Mesenchymal stem cell (in vitro differentiated cells and primary cell): ENCODE data around the gene ITSN1.
"Not testable (repeated sequence)": the region's sequence is repeated elsewhere in the genome, so short reads cannot be mapped to it uniquely, and the experiment has no call there.

Experiments
- DNase-seq: peaks from one replicate; pipeline ENCODE4 v3.0.0-alpha.2; 2013
- H2AFZ ChIP-seq: one replicate; pipeline ENCODE4 v1.6.1; 2013; ENCODE audit warnings: low read depth, mild to moderate bottlenecking, control low read depth, inconsistent platforms, low read length, moderate library complexity
- H2AK5ac ChIP-seq: 2 replicates; pipeline ENCODE4 v1.6.1; 2013; ENCODE audit warnings: low read length, moderate library complexity, mild to moderate bottlenecking, inconsistent platforms; ENCODE audit not compliant: severe bottlenecking
- H2BK120ac ChIP-seq: one replicate; pipeline ENCODE4 v1.6.1; 2013; ENCODE audit warnings: low read depth, mild to moderate bottlenecking, inconsistent platforms, low read length, moderate library complexity
- H2BK12ac ChIP-seq, 2 experiments: one replicate each; pipeline ENCODE4 v1.6.1; 2013; ENCODE audit warnings: inconsistent platforms in 2 of 2, low read length in 2 of 2, mild to moderate bottlenecking in 2 of 2, moderate library complexity in 2 of 2, control low read depth in 1 of 2
- H2BK15ac ChIP-seq: one replicate; pipeline ENCODE4 v1.6.1; 2013; ENCODE audit warnings: mild to moderate bottlenecking, low read depth, inconsistent platforms; ENCODE audit not compliant: poor library complexity, severe bottlenecking
- H2BK5ac ChIP-seq: 2 replicates; pipeline ENCODE4 v1.6.1; 2013; ENCODE audit warnings: low read depth, mild to moderate bottlenecking, low read length, control low read depth, inconsistent platforms; ENCODE audit not compliant: poor library complexity, severe bottlenecking
- H3K14ac ChIP-seq, 2 experiments: one replicate each; pipeline ENCODE4 v1.6.1; 2013; ENCODE audit warnings: inconsistent platforms in 2 of 2, low read length in 2 of 2, control low read depth in 1 of 2, mild to moderate bottlenecking in 1 of 2, moderate library complexity in 1 of 2
- H3K18ac ChIP-seq, 2 experiments: one replicate each; pipeline ENCODE4 v1.6.1; 2013; ENCODE audit warnings: inconsistent platforms in 2 of 2, low read length in 2 of 2, control low read depth in 1 of 2, low read depth in 1 of 2, mild to moderate bottlenecking in 1 of 2
- H3K23ac ChIP-seq, 2 experiments: one replicate each; pipeline ENCODE4 v1.6.1; 2013; ENCODE audit warnings: inconsistent platforms in 2 of 2, low read length in 2 of 2, mild to moderate bottlenecking in 2 of 2, moderate library complexity in 2 of 2, control low read depth in 1 of 2
- H3K27ac ChIP-seq: 2 replicates; pipeline ENCODE4 v1.5.1; 2013; ENCODE audit warnings: mild to moderate bottlenecking, moderate library complexity, low read length, control low read depth, inconsistent platforms; ENCODE audit not compliant: poor library complexity, severe bottlenecking
- H3K27me3 ChIP-seq, 2 experiments: 2 replicates each; pipeline versions ENCODE4 v1.6.1 to v1.7.0; 2013; ENCODE audit warnings: low read length in 2 of 2, mild to moderate bottlenecking in 2 of 2, moderate library complexity in 2 of 2, control low read depth in 1 of 2, inconsistent platforms in 1 of 2; ENCODE audit not compliant: control insufficient read depth in 1 of 2, insufficient read depth in 1 of 2
- H3K36me3 ChIP-seq, 2 experiments: 2 replicates each; pipeline versions ENCODE4 v1.6.1 to v1.7.0; 2013; ENCODE audit warnings: low read length in 2 of 2, control low read depth in 1 of 2, inconsistent platforms in 1 of 2, low read depth in 1 of 2, mild to moderate bottlenecking in 1 of 2; ENCODE audit not compliant: insufficient read depth in 2 of 2, control insufficient read depth in 1 of 2
- H3K4ac ChIP-seq, 2 experiments: one replicate each; pipeline ENCODE4 v1.6.1; 2013; ENCODE audit warnings: inconsistent platforms in 2 of 2, low read length in 2 of 2, mild to moderate bottlenecking in 2 of 2, moderate library complexity in 2 of 2, control low read depth in 1 of 2, low read depth in 1 of 2
- H3K4me1 ChIP-seq: 2 replicates; pipeline ENCODE4 v1.6.1; 2013; ENCODE audit warnings: low read depth, low read length, control low read depth; ENCODE audit not compliant: control insufficient read depth, insufficient read depth
- H3K4me2 ChIP-seq: 2 replicates; pipeline ENCODE4 v1.6.1; 2013; ENCODE audit warnings: low read length, mild to moderate bottlenecking, inconsistent platforms; ENCODE audit not compliant: poor library complexity, severe bottlenecking
- H3K4me3 ChIP-seq, 2 experiments: 2 replicates each; pipeline versions ENCODE4 v1.5.1 to v1.7.0; 2013; ENCODE audit warnings: low read length in 2 of 2, mild to moderate bottlenecking in 2 of 2, control low read depth in 1 of 2, low read depth in 1 of 2; ENCODE audit not compliant: insufficient read depth in 1 of 2
- H3K79me1 ChIP-seq: replicated peaks from 2 replicates; pipeline ENCODE4 v1.6.1; 2013; ENCODE audit warnings: mild to moderate bottlenecking, control low read depth, low read length, inconsistent platforms; ENCODE audit not compliant: poor library complexity, severe bottlenecking
- H3K9ac ChIP-seq: 2 replicates; pipeline ENCODE4 v1.7.0; 2013; ENCODE audit warnings: mild to moderate bottlenecking, low read length, moderate library complexity
- H3K9me3 ChIP-seq: 2 replicates; pipeline ENCODE4 v1.7.0; 2013; ENCODE audit warnings: mild to moderate bottlenecking, low read length; ENCODE audit not compliant: control insufficient read depth
- H4K8ac ChIP-seq: one replicate; pipeline ENCODE4 v1.6.1; 2013; ENCODE audit warnings: inconsistent platforms, mild to moderate bottlenecking, low read length, moderate library complexity
- H4K91ac ChIP-seq: one replicate; pipeline ENCODE4 v1.6.1; 2013; ENCODE audit warnings: mild to moderate bottlenecking, low read length, inconsistent platforms
- WGBS: methylation state at CpG from one replicate; pipeline ENCODE4 v1.1.7; 2013; ENCODE audit warnings: mixed read lengths; 5-methylcytosine and 5-hydroxymethylcytosine counted together

Gene ITSN1

GRCh38 chr21:33626151-33626550, 16.1 kb upstream of the ITSN1 start:
- H3K9ac ChIP-seq, H3K4me1 ChIP-seq, H3K27ac ChIP-seq, H2AFZ ChIP-seq, H4K91ac ChIP-seq, H3K9me3 ChIP-seq, H4K8ac ChIP-seq, H3K4me2 ChIP-seq, H3K18ac ChIP-seq, H2BK12ac ChIP-seq, H3K4me3 ChIP-seq, H3K4ac ChIP-seq, H2AK5ac ChIP-seq, DNase-seq, H2BK15ac ChIP-seq, H3K23ac ChIP-seq, H2BK5ac ChIP-seq, H3K14ac ChIP-seq, H2BK120ac ChIP-seq, H3K27me3 ChIP-seq: not testable (repeated sequence)
- 95% methylated on average over 7 of the region's 7 CpGs for WGBS
- Histone ChIP-seq H3K36me3 (peaks cover 23 to 60% of the 10 kb centered on the region in 2 experiments), H3K79me1 (peaks cover 23% of the 10 kb centered on the region)

- WGBS: 96% methylated on average over 2 of the region's 2 CpGs
- no peak overlapping the region for H2BK15ac ChIP-seq
- H4K8ac ChIP-seq: no peak overlapping the region
- no peak overlapping the region for H3K4me3 ChIP-seq
- no peak overlapping the region for H3K23ac ChIP-seq
- H2AFZ ChIP-seq: no peak overlapping the region
- no peak overlapping the region for H3K9ac ChIP-seq
- DNase-seq: no peak
- H3K4me2 ChIP-seq: no peak overlapping the region
- no peak overlapping the region for H3K27ac ChIP-seq
- peaks cover 7 to 41% of the 10 kb centered on the region in 2 experiments for H3K36me3 ChIP-seq
- H3K14ac ChIP-seq: no peak overlapping the region
- H3K4ac ChIP-seq: no peak overlapping the region
- no peak overlapping the region for H4K91ac ChIP-seq
- no peaks in the 10 kb centered on the region for H3K27me3 ChIP-seq
- H2BK12ac ChIP-seq: no peak overlapping the region
- H3K79me1 ChIP-seq: peaks cover 6% of the 10 kb centered on the region
- H2BK5ac ChIP-seq: no peak overlapping the region
- no peak overlapping the region for H3K18ac ChIP-seq
- no peaks in the 10 kb centered on the region for H3K9me3 ChIP-seq
- no peaks in the 10 kb centered on the region for H3K4me1 ChIP-seq
- no peak overlapping the region for H2AK5ac ChIP-seq
- H2BK120ac ChIP-seq: no peak overlapping the region
Measured at GRCh38 chr21:33634254-33634653, 8.0 kb upstream of the ITSN1 start.

- Histone ChIP-seq H4K91ac (no peak overlapping the region), H3K4me1 (peaks cover 5% of the 10 kb centered on the region), H2AK5ac (no peak overlapping the region), H3K4me2 (peak overlapping the region; percentile 80), H3K18ac (no peak overlapping the region), H3K4me3 (peak overlapping the region; percentile 35 to 100), H2BK12ac (no peak overlapping the region), H3K27ac (peak overlapping the region; percentile 61), H3K9ac (peak overlapping the region; percentile 100), H4K8ac (no peak overlapping the region), H3K36me3 (peaks cover 0 to 2% of the 10 kb centered on the region in 2 experiments), H3K23ac (no peak overlapping the region), H2BK5ac (no peak overlapping the region), H3K27me3 (no peaks in the 10 kb centered on the region), H3K9me3 (no peaks in the 10 kb centered on the region), H2BK120ac (no peak overlapping the region), H3K14ac (no peak overlapping the region), H2AFZ (no peak overlapping the region), H2BK15ac (no peak overlapping the region), H3K79me1 (peaks cover 8% of the 10 kb centered on the region), H3K4ac (no peak overlapping the region)
- peak; percentile 53 for DNase-seq
- 22% methylated on average over 12 of the region's 18 CpGs for WGBS
Measured at GRCh38 chr21:33640697-33641351, 1.5 kb upstream of the ITSN1 start.

GRCh38 chr21:33641352-33642026, 812 bp upstream of the ITSN1 start, which contains the start of gene CRYZL1:
CRYZL1 (minus strand) TSS chr21:33641741; CDS start chr21:33631551, 10,190 bp downstream.
- Histone ChIP-seq H3K18ac (peak within 1 kb of the TSS; percentile 92 to 99), H3K9me3 (no peaks in the 10 kb centered on the region), H2BK120ac (peak within 1 kb of the TSS; percentile 77), H2AFZ (peak within 1 kb of the TSS; percentile 97), H3K79me1 (peaks cover 6% of the 10 kb centered on the region), H2BK15ac (no peak within 1 kb of the TSS), H3K4me3 (peak within 1 kb of the TSS; percentile 100), H3K14ac (peak within 1 kb of the TSS; percentile 15 to 93), H3K4me1 (peaks cover 5% of the 10 kb centered on the region), H3K4me2 (peak within 1 kb of the TSS; percentile 80), H2BK12ac (peak within 1 kb of the TSS in 1 of 2 experiments; percentile 90), H4K8ac (peak within 1 kb of the TSS; percentile 98), H2AK5ac (no peak within 1 kb of the TSS), H4K91ac (peak within 1 kb of the TSS; percentile 94), H3K4ac (peak within 1 kb of the TSS; percentile 60 to 94), H3K23ac (peak within 1 kb of the TSS; percentile 90 to 93), H2BK5ac (peak within 1 kb of the TSS; percentile 79), H3K9ac (peak within 1 kb of the TSS; percentile 100), H3K36me3 (peaks cover 0 to 2% of the 10 kb centered on the region in 2 experiments), H3K27me3 (no peaks in the 10 kb centered on the region), H3K27ac (peak within 1 kb of the TSS; percentile 94)
- peak; percentile 100 for DNase-seq
- WGBS: under 1% methylated on average over 38 of the region's 38 CpGs
